K562 (cell line): ENCODE measurements around the gene HOXB8. TPM values are rescaled to one million over a fixed set of nuclear protein-coding genes. Genes with fewer than 3 reads are reported as not detected.

ENCODE experiments used
- ATAC-seq: fragments of 200-7000 bp; cut with Tn5 transposase; 3 replicates; pipeline ENCODE4 v1.9.1; 2020; ENCODE audit warnings: moderate library complexity
- BruUV-seq: library from RNA; stranded (reverse); fragments of 400-500 nt; replicated peaks from 2 replicates; lab custom pipeline; 2021; lab: Mats Ljungman, UMichigan
- CTCF ChIA-PET: fragments of 300-600 bp; formaldehyde crosslinking; extraction: SDS; loops from one replicate; lab custom pipeline; 2021; ENCODE audit warnings: low intra/inter-chr PET ratio; lab: Yijun Ruan, JAX
- POLR2A ChIA-PET: fragments of 300-600, 350-650 bp; sonication (Branson Sonifier 250); formaldehyde crosslinking; extraction: SDS; loops from one replicate; lab custom pipeline; 2021; ENCODE audit warnings: antibody characterized with exemption, inconsistent platforms; lab: Yijun Ruan, JAX
- DNase-seq, 4 experiments: peaks; one replicate each; pipeline versions ENCODE4 v3.0.0 to v3.0.0-alpha.2; 2011 to 2018; ENCODE audit warnings: low spot score in 3 of 4, mixed read lengths in 3 of 4; ENCODE audit errors: extremely low read depth in 1 of 4
- FAIRE-seq: peaks from 2 replicates; lab custom pipeline; 2011; peaks lifted over from hg19 to GRCh38; lab: Jason Lieb, UNC
- H2AFZ ChIP-seq: 2 replicates; pipeline ENCODE4 v1.6.0; 2011; ENCODE audit warnings: low read depth, low read length, control low read depth, inconsistent platforms
- H3K27ac ChIP-seq: fragments of 200-600 bp; 3 replicates; pipeline ENCODE4 v1.8.0; 2011; ENCODE audit warnings: low read depth, mild to moderate bottlenecking, control low read depth, inconsistent platforms, low read length, moderate library complexity, mixed read lengths; ENCODE audit errors: extremely low read depth
- H3K27me3 ChIP-seq, 2 experiments: fragments of 300-600 bp in 1 of 2; 2 replicates in 1 of 2; 3 replicates in 1 of 2; pipeline versions ENCODE4 v1.6.0 to v1.8.0; 2011; ENCODE audit warnings: inconsistent platforms in 2 of 2, low read length in 2 of 2, mild to moderate bottlenecking in 1 of 2, mixed read lengths in 1 of 2, moderate library complexity in 1 of 2; ENCODE audit not compliant: control insufficient read depth in 2 of 2, insufficient read depth in 2 of 2
- H3K36me3 ChIP-seq: fragments of 300-600 bp; 3 replicates; pipeline ENCODE4 v1.8.0; 2011; ENCODE audit warnings: mild to moderate bottlenecking, low read length, inconsistent platforms; ENCODE audit not compliant: control insufficient read depth, insufficient read depth
- H3K4me1 ChIP-seq, 2 experiments: fragments of 200-600 bp in 1 of 2; replicated peaks in 1 of 2; 2 replicates in 1 of 2; 3 replicates in 1 of 2; pipeline versions ENCODE4 v1.5.1 to v1.8.0; 2011; ENCODE audit warnings: inconsistent platforms in 2 of 2, low read length in 2 of 2, mild to moderate bottlenecking in 1 of 2, mixed read lengths in 1 of 2, moderate library complexity in 1 of 2; ENCODE audit not compliant: control insufficient read depth in 2 of 2, insufficient read depth in 2 of 2
- H3K4me2 ChIP-seq: 2 replicates; pipeline ENCODE4 v1.6.1; 2011; ENCODE audit warnings: low read length, control low read depth, inconsistent platforms, mixed read lengths; ENCODE audit not compliant: insufficient read depth
- H3K4me3 ChIP-seq: fragments of 200-600 bp; sonication (generic), shearing (Covaris generic); 2 replicates; pipeline ENCODE4 v1.5.1; 2016; ENCODE audit warnings: control low read depth, inconsistent platforms
- H3K79me2 ChIP-seq: fragments of 200-600 bp; 3 replicates; pipeline ENCODE4 v1.8.0; 2011; ENCODE audit warnings: low read length, inconsistent platforms; ENCODE audit not compliant: control insufficient read depth, insufficient read depth
- H3K9ac ChIP-seq, 2 experiments: 2 replicates each; pipeline versions ENCODE4 v1.6.0 to v1.6.1; 2011; ENCODE audit warnings: low read depth in 2 of 2, low read length in 2 of 2, control low read depth in 1 of 2, inconsistent platforms in 1 of 2, mild to moderate bottlenecking in 1 of 2, mixed read lengths in 1 of 2; ENCODE audit not compliant: insufficient read depth in 1 of 2
- H3K9me1 ChIP-seq: one replicate; pipeline ENCODE4 v1.6.0; 2011; ENCODE audit warnings: inconsistent platforms, mild to moderate bottlenecking, low read length, moderate library complexity; ENCODE audit not compliant: control insufficient read depth, insufficient read depth
- H3K9me3 ChIP-seq: replicated peaks from 2 replicates; pipeline ENCODE4 v1.5.1; 2011; ENCODE audit warnings: low read depth, low read length, inconsistent platforms; ENCODE audit not compliant: control insufficient read depth, insufficient read depth
- H4K20me1 ChIP-seq: replicated peaks from 2 replicates; pipeline ENCODE4 v1.6.1; 2011; ENCODE audit warnings: low read length, inconsistent platforms, mixed read lengths; ENCODE audit not compliant: control insufficient read depth, insufficient read depth
- GABPA ChIP-seq: fragments of 200-800 bp; sonication (Bioruptor generic); conservative IDR thresholded peaks from 2 replicates; pipeline ENCODE4 v1.6.1; 2016; ENCODE audit warnings: low read depth, missing genetic modification characterization, missing compliant biosample characterization
- ZNF655 ChIP-seq: fragments of 250-450 bp; sonication (Bioruptor Pico); IDR thresholded peaks from 2 replicates; pipeline ENCODE4 v1.5.0; 2021
- WGBS: fragments of 100-300 bp; shearing (Covaris generic); methylation state at CpG from one replicate; pipeline ENCODE4 v1.1.6; 2016; ENCODE audit warnings: low coverage, mixed read lengths; ENCODE audit not compliant: insufficient coverage; ENCODE audit errors: missing lambda C conversion rate; 5-methylcytosine and 5-hydroxymethylcytosine counted together
- in situ Hi-C: fragments of 300-500 bp; cut with MboI; formaldehyde crosslinking; loops from 4 replicates; pipeline ENCODE4 v1.15.0; 2018; ENCODE audit warnings: inconsistent platforms, mixed read lengths
- intact Hi-C: fragments of 100-400 bp; cut with micrococcal nuclease; formaldehyde crosslinking; loops from 2 replicates; pipeline ENCODE4 v1.14.2; 2022
- polyA plus RNA-seq, 8 experiments: library from polyadenylated mRNA; depleted of rRNA in 4 of 8; stranded (reverse) in 5 of 8; unstranded in 3 of 8; fragments of >200 nt; fragmentation: Nextera tagmentation in 2 of 8; fragmentation: Illumina TruSeq in 1 of 8; extraction: Ambion mirVana in 2 of 8; extraction: Trizol in 1 of 8; gene quantifications; 2 replicates each; pipeline versions ENCODE4 v1.2.1 to v1.2.3, GENCODE V29; 2011 to 2014; ENCODE audit warnings: inconsistent platforms in 1 of 8, missing spikeins in 1 of 8
- total RNA-seq, 7 experiments: library from RNA; depleted of rRNA in 6 of 7; stranded (reverse); fragments of >200 nt in 6 of 7; fragmentation: Illumina TruSeq in 2 of 7; extraction: Trizol in 2 of 7; gene quantifications; 2 replicates each; pipeline versions ENCODE4 v1.2.1 to v1.2.3, GENCODE V29; 2011 to 2021; ENCODE audit warnings: low replicate concordance in 1 of 7

Gene HOXB8
- total and polyA plus RNA-seq, 9 of the 15 experiments (the other 6 are each of a cell fraction or from before 2014, with no cell fraction given) = 0.52 to 23.8 (median 3.6) TPM

DNA sequence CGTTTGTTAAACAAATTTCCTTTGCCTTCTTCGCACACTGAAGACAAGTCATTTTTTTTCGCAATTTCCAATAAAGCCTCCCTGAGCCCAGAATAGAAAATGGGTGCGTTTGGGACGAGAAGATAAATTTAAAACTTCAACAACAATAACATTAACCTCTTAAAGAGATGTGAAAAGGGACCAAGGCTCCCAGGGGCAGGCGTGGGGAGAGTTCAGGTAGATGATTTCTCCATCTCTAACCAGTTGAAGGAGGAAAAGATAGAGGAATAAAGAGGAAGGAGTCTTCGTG, 35.7 kb downstream of the HOXB8 start:
- H3K4me1 ChIP-seq = peaks cover 38 to 51% of the 10 kb centered on the region in 2 experiments
- peak overlapping the region; percentile 95 for H3K27ac ChIP-seq
- POLR2A ChIA-PET = interaction anchor here (0.7 to 1.0 kb wide), 7 partner anchors 9 to 275 kb away, joined by 3 to 5 read pairs (median 4); no protein-coding TSS in a partner anchor
- H3K9me3 ChIP-seq = no peaks in the 10 kb centered on the region
- no TSS peak for BruUV-seq
- WGBS = 3% methylated on average over 6 of the region's 7 CpGs
- peaks cover 21% of the 10 kb centered on the region; the same call in 2 of the 3 replicates for H3K36me3 ChIP-seq
- H3K27me3 ChIP-seq = no peaks in the 10 kb centered on the region
- peak overlapping the region; percentile 95 to 97; a peak in 3 of 4 replicates for H3K9ac ChIP-seq
- peaks cover 97% of the 10 kb centered on the region for H3K79me2 ChIP-seq
- CTCF ChIA-PET = interaction anchor here (0.7 kb wide), 1 partner anchor 240 kb away, joined by 4 read pairs; no protein-coding TSS in a partner anchor
- peak overlapping the region; percentile 71 for H3K4me3 ChIP-seq
- DNase-seq = peak in 1 of 4 experiments; percentile 31
- ATAC-seq = no peak
- intact Hi-C loops = loop anchor here (1.0 kb wide), 1 partner anchor 32 kb away; no protein-coding TSS in a partner anchor
- no peak for FAIRE-seq
- H3K9me1 ChIP-seq = no peaks in the 10 kb centered on the region
- H3K4me2 ChIP-seq = peak overlapping the region; percentile 93
- H4K20me1 ChIP-seq = no peaks in the 10 kb centered on the region
- in situ Hi-C loops = no loop called here
- H2AFZ ChIP-seq = peak overlapping the region; percentile 61; the same call in 1 of the 2 replicates
- TF ChIP-seq GABPA (tag) (peak; percentile 36), ZNF655 (CRISPR knock-in tag) (no peak)
